Neuronal stem cell (in vitro differentiated cells): ENCODE results near the gene SFRP5.

Source experiments
- DNase-seq: peaks from one replicate; pipeline ENCODE4 v3.0.0-alpha.2; 2013; ENCODE audit warnings: low spot score
- H2AFZ ChIP-seq: one replicate; pipeline ENCODE4 v1.6.1; 2013; ENCODE audit warnings: mild to moderate bottlenecking, low read length, inconsistent platforms
- H2AK5ac ChIP-seq: 2 replicates; pipeline ENCODE4 v1.6.1; 2013; ENCODE audit warnings: low read depth, mild to moderate bottlenecking, inconsistent platforms, low read length, moderate library complexity, mixed read lengths
- H2BK120ac ChIP-seq: 2 replicates; pipeline ENCODE4 v1.6.1; 2013; ENCODE audit warnings: low read depth, mild to moderate bottlenecking, inconsistent platforms, low read length, moderate library complexity, mixed read lengths
- H2BK12ac ChIP-seq: one replicate; pipeline ENCODE4 v1.6.1; 2013; ENCODE audit warnings: low read length, inconsistent platforms
- H2BK15ac ChIP-seq: 2 replicates; pipeline ENCODE4 v1.6.1; 2013; ENCODE audit warnings: mild to moderate bottlenecking, low read length, inconsistent platforms, mixed read lengths
- H2BK5ac ChIP-seq: one replicate; pipeline ENCODE4 v1.6.1; 2013; ENCODE audit warnings: inconsistent platforms, mild to moderate bottlenecking, low read length, moderate library complexity
- H3K14ac ChIP-seq: one replicate; pipeline ENCODE4 v1.6.1; 2013; ENCODE audit warnings: low read length, inconsistent platforms
- H3K18ac ChIP-seq: 2 replicates; pipeline ENCODE4 v1.6.1; 2013; ENCODE audit warnings: low read length, inconsistent platforms
- H3K23ac ChIP-seq: 2 replicates; pipeline ENCODE4 v1.6.1; 2013; ENCODE audit warnings: low read depth, mild to moderate bottlenecking, mixed read lengths, low read length, inconsistent platforms; ENCODE audit not compliant: poor library complexity
- H3K27ac ChIP-seq: replicated peaks from 3 replicates; pipeline ENCODE4 v1.5.1; 2013; ENCODE audit warnings: low read length, inconsistent platforms
- H3K27me3 ChIP-seq, 3 experiments: 2 replicates each; pipeline ENCODE4 v1.6.1; 2013; ENCODE audit warnings: low read length in 3 of 3, mild to moderate bottlenecking in 2 of 3, inconsistent platforms in 1 of 3, low read depth in 1 of 3, mixed read lengths in 1 of 3, moderate library complexity in 1 of 3; ENCODE audit not compliant: control insufficient read depth in 3 of 3, insufficient read depth in 3 of 3
- H3K36me3 ChIP-seq, 2 donors: replicated peaks in 1 of 2; 2 replicates each; pipeline ENCODE4 v1.6.1; 2013; ENCODE audit warnings: low read length in 2 of 2; ENCODE audit not compliant: control insufficient read depth in 2 of 2, insufficient read depth in 2 of 2
- H3K4ac ChIP-seq: 2 replicates; pipeline ENCODE4 v1.6.1; 2013; ENCODE audit warnings: inconsistent platforms, mild to moderate bottlenecking, low read length, moderate library complexity
- H3K4me1 ChIP-seq, 2 donors: 1 replicate in 1 of 2; 2 replicates in 1 of 2; pipeline ENCODE4 v1.6.1; 2013; ENCODE audit warnings: low read length in 2 of 2, low read depth in 1 of 2; ENCODE audit not compliant: control insufficient read depth in 2 of 2, insufficient read depth in 1 of 2
- H3K4me2 ChIP-seq: one replicate; pipeline ENCODE4 v1.6.1; 2013; ENCODE audit warnings: mild to moderate bottlenecking, low read length, inconsistent platforms; ENCODE audit not compliant: insufficient read depth, poor library complexity, severe bottlenecking
- H3K4me3 ChIP-seq, 2 donors: 2 replicates each; pipeline ENCODE4 v1.5.1; 2013; ENCODE audit warnings: low read length in 2 of 2, mild to moderate bottlenecking in 2 of 2, inconsistent platforms in 1 of 2, moderate library complexity in 1 of 2
- H3K79me1 ChIP-seq: one replicate; pipeline ENCODE4 v1.6.1; 2013; ENCODE audit warnings: low read depth, mild to moderate bottlenecking, inconsistent platforms, low read length, moderate library complexity
- H3K9ac ChIP-seq: one replicate; pipeline ENCODE4 v1.6.1; 2013; ENCODE audit warnings: mild to moderate bottlenecking, low read depth, low read length, inconsistent platforms; ENCODE audit not compliant: poor library complexity
- H3K9me3 ChIP-seq, 2 donors: replicated peaks in 1 of 2; 2 replicates each; pipeline versions ENCODE3 to v1.6.1; 2013; ENCODE audit warnings: low read length in 2 of 2, mild to moderate bottlenecking in 2 of 2, inconsistent platforms in 1 of 2, low read depth in 1 of 2, mixed read lengths in 1 of 2, moderate library complexity in 1 of 2; ENCODE audit not compliant: control insufficient read depth in 2 of 2, insufficient read depth in 1 of 2
- H4K8ac ChIP-seq: one replicate; pipeline ENCODE4 v1.6.1; 2013; ENCODE audit warnings: low read depth, mild to moderate bottlenecking, inconsistent platforms, low read length, moderate library complexity
- H4K91ac ChIP-seq: one replicate; pipeline ENCODE4 v1.6.1; 2013; ENCODE audit warnings: low read length, low read depth, mild to moderate bottlenecking, inconsistent platforms; ENCODE audit not compliant: poor library complexity
- WGBS, 2 donors: extraction: QIAGEN DNeasy Blood & Tissue Kit; methylation state at CpG; one replicate each; pipeline ENCODE4 v1.1.7; 2013; ENCODE audit warnings: missing lambda C conversion rate in 2 of 2, mixed read lengths in 1 of 2; ENCODE audit not compliant: insufficient read length in 2 of 2, insufficient replicate concordance in 1 of 2; ENCODE audit errors: extremely low coverage in 2 of 2; 5-methylcytosine and 5-hydroxymethylcytosine counted together

The SFRP5 gene

DNA sequence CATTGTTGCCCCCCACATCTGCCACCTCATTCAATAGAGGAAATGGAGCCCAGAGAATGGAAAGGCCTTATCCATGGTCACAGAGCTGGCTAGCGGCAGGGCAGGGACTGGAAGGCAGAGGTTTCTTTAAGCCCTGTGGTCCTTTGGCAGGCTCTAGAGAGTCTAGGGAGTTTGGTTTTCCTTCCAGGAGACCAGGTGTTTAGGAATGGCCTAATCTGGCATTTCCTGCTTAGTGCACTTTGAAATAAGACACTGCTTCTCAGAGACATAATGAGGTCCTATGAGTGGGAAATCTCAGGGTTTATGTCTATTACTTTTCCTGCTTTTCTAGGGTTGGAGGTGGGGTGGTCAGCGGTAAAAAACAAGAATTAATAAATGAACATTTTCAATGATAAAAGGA lies 52.2 kb downstream of the SFRP5 start:
- Histone ChIP-seq H3K79me1 (no peaks in the 10 kb centered on the region), H3K4me2 (no peak overlapping the region), H3K27ac (no peak overlapping the region), H2BK5ac (no peak overlapping the region), H3K4me1 (peaks cover 9 to 28% of the 10 kb centered on the region in 2 donors), H2BK12ac (no peak overlapping the region), H3K18ac (no peak overlapping the region), H4K91ac (no peak overlapping the region), H2BK120ac (no peak overlapping the region), H3K9ac (no peak overlapping the region), H3K4ac (no peak overlapping the region), H3K36me3 (peaks cover 3 to 6% of the 10 kb centered on the region in 2 donors), H3K14ac (no peak overlapping the region), H3K23ac (no peak overlapping the region), H2AFZ (no peak overlapping the region), H2AK5ac (no peak overlapping the region), H3K9me3 (no peaks in the 10 kb centered on the region), H4K8ac (no peak overlapping the region), H3K27me3 (peaks cover 0 to 2% (median 0%) of the 10 kb centered on the region in 3 experiments), H3K4me3 (no peak overlapping the region), H2BK15ac (no peak overlapping the region)
- WGBS, 2 donors: no CpG with 5 or more reads among the region's 2 CpGs
- DNase-seq: no peak

GRCh38 chr10:97718659-97719142 lies 53.1 kb downstream of the SFRP5 start:
- WGBS, 2 donors: no CpG with 5 or more reads among the region's 8 CpGs
- no peak overlapping the region for H3K14ac ChIP-seq

GRCh38 chr10:97718178-97718577 lies 53.6 kb downstream of the SFRP5 start:
- no peak overlapping the region for H4K8ac ChIP-seq

More at GRCh38 chr10:97718659-97719142, 53.1 kb downstream of the SFRP5 start:
- no peak overlapping the region for H3K4me3 ChIP-seq
- peaks cover 9 to 28% of the 10 kb centered on the region in 2 donors for H3K4me1 ChIP-seq
- no peak overlapping the region for H2AFZ ChIP-seq
- peaks cover 0 to 2% (median 0%) of the 10 kb centered on the region in 3 experiments for H3K27me3 ChIP-seq
- H2BK5ac ChIP-seq: no peak overlapping the region
- H3K27ac ChIP-seq: peak overlapping the region; percentile 88
- peaks cover 6% of the 10 kb centered on the region for H3K79me1 ChIP-seq
- H4K91ac ChIP-seq: no peak overlapping the region
- H2BK15ac ChIP-seq: no peak overlapping the region
- H2BK12ac ChIP-seq: no peak overlapping the region
- no peak overlapping the region for H3K4ac ChIP-seq
- DNase-seq: no peak
- H3K4me2 ChIP-seq: no peak overlapping the region
- no peak overlapping the region for H4K8ac ChIP-seq
- peaks cover 3 to 6% of the 10 kb centered on the region in 2 donors for H3K36me3 ChIP-seq
- H3K9me3 ChIP-seq: no peaks in the 10 kb centered on the region
- H3K9ac ChIP-seq: no peak overlapping the region
- no peak overlapping the region for H3K23ac ChIP-seq
- no peak overlapping the region for H2BK120ac ChIP-seq
- no peak overlapping the region for H2AK5ac ChIP-seq
- H3K18ac ChIP-seq: peak overlapping the region; percentile 31

GRCh38 chr10:97717627-97718026 lies 54.2 kb downstream of the SFRP5 start:
- Histone ChIP-seq H4K8ac (no peak overlapping the region), H3K14ac (no peak overlapping the region), H2BK120ac (no peak overlapping the region), H3K36me3 (peaks cover 3 to 6% of the 10 kb centered on the region in 2 donors), H3K27ac (peak overlapping the region; percentile 88), H2AK5ac (peak overlapping the region; percentile 11), H3K27me3 (peaks cover 0 to 7% (median 0%) of the 10 kb centered on the region in 3 experiments), H3K79me1 (peaks cover 6% of the 10 kb centered on the region), H2AFZ (no peak overlapping the region), H3K9me3 (no peaks in the 10 kb centered on the region), H3K4ac (no peak overlapping the region), H3K4me1 (peaks cover 9 to 32% of the 10 kb centered on the region in 2 donors), H4K91ac (no peak overlapping the region), H3K9ac (no peak overlapping the region), H2BK15ac (no peak overlapping the region), H2BK12ac (peak overlapping the region; percentile 69), H3K4me3 (no peak overlapping the region), H3K18ac (peak overlapping the region; percentile 84), H3K23ac (no peak overlapping the region), H3K4me2 (no peak overlapping the region), H2BK5ac (no peak overlapping the region)
- no CpG with 5 or more reads among the region's 7 CpGs for WGBS, 2 donors
- no peak for DNase-seq

More at GRCh38 chr10:97718178-97718577, 53.6 kb downstream of the SFRP5 start:
- Histone ChIP-seq H4K91ac (no peak overlapping the region), H2BK15ac (no peak overlapping the region), H2BK120ac (no peak overlapping the region), H3K4me3 (no peak overlapping the region), H3K14ac (no peak overlapping the region), H3K9ac (no peak overlapping the region), H3K4me1 (peaks cover 9 to 29% of the 10 kb centered on the region in 2 donors), H3K4ac (no peak overlapping the region), H3K18ac (peak overlapping the region; percentile 31), H3K23ac (no peak overlapping the region), H2AFZ (no peak overlapping the region), H3K27me3 (peaks cover 0 to 2% (median 0%) of the 10 kb centered on the region in 3 experiments), H3K36me3 (peaks cover 3 to 6% of the 10 kb centered on the region in 2 donors), H2BK12ac (no peak overlapping the region), H3K79me1 (peaks cover 6% of the 10 kb centered on the region), H2BK5ac (no peak overlapping the region), H3K27ac (peak overlapping the region; percentile 88), H3K4me2 (no peak overlapping the region), H3K9me3 (no peaks in the 10 kb centered on the region), H2AK5ac (no peak overlapping the region)
- WGBS, 2 donors: no CpG with 5 or more reads among the region's 6 CpGs
- DNase-seq: no peak
